ENCODE results near the gene PWWP3B. TPM values are rescaled to one million over a fixed set of nuclear protein-coding genes. Genes with fewer than 3 reads are reported as not detected.

The PWWP3B gene
- total RNA-seq: 0.15 and 0.17 TPM in 2 replicates

GRCh38 chrX:106168107-106168506 is at the start of gene PWWP3B:
Gene PWWP3B (plus strand): TSS chrX:106168305. CDS start chrX:106205433, 37,128 bp downstream.

Other genes with a start within 250 kb of the PWWP3B start
- gene SERPINA7, start 129.6 kb upstream of the PWWP3B start, total RNA-seq: not detected in 2 replicates

All from smooth muscle cell of trachea (primary cell).